HCEC 1CT (cell line): ENCODE results near the gene EPS8L1.
A peak's percentile ranks its signal among the peaks of the same experiment; 100 is the strongest.
"Not testable (repeated sequence)": the region's sequence is repeated elsewhere in the genome, so short reads cannot be mapped to it uniquely, and the experiment has no call there.

ENCODE experiments used
- DNase-seq: peaks from one replicate; pipeline ENCODE4 v3.0.0-alpha.2; 2017

The EPS8L1 gene

DNA sequence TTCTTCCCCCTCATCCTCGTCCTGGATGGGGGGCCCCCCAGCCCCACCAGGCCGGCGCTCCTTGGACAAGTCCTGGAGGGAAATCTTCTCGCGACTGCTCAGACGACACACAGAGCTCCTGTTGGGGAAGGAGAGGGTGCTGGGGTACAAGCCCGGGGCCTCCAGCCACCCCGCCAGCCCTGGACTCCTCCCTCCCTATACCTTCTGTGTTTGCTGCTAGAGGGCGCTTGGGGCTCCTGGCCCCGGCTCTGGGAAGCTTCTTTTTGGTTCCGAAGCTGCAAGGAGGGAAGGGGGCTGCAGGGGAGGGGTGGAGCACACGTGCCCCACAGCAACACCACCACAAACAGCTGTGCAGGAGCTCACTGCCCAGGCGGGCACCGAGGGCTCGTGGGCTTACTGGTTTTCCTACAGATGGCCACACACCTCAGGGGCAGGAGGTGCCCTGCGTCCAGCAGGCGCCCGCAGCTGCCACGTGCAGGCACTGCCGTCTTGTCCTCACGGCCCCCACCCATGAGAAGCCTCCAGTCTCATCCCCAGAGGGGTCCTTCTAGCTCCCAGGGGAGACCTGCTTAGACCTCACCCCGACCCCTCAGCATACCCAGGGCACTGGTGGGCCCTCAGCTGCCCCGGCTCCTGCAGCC, 20.5 kb downstream of the EPS8L1 start:
- DNase-seq, result no peak

DNA sequence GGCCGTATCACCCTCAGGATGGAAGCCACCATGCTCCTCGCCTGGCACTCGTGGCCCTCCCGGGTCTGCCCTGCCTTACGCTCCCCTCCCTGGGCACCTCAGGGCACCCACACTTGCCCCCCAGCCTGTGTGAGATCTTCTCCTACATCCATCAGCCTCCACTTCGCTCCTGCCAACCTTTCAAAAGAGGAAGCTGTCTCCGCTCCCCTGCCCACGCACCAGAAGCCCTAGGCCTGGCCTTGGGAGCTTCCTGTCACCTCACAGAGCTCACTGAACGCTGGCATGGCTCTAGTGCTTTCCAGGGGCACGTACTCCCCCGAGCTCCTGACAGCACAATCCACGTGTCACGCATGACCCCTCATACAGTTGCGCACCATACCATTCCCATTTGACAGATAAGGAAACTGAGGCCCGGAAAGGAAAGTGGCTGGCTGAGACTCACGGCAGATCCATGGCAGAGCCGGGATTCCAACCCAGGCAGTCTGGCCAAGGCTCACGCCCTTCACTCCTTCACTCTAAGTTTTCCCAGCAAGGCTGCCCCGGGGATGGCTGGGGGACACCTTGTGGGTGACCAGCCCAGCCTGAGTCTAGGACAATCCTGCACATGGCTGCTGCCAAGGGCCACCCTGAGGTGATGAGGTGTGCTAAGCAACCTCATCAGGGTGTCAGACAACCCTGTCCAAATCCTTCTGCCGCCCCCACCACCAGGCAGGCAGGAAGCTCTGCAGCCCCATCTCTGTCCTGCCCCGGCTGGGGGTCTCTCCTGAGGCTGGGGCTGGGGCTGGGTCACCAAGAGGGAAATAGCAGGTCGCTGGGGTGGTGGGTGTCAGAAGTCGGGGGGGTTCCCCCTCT, 22.4 kb downstream of the EPS8L1 start:
- DNase-seq, result no peak

DNA sequence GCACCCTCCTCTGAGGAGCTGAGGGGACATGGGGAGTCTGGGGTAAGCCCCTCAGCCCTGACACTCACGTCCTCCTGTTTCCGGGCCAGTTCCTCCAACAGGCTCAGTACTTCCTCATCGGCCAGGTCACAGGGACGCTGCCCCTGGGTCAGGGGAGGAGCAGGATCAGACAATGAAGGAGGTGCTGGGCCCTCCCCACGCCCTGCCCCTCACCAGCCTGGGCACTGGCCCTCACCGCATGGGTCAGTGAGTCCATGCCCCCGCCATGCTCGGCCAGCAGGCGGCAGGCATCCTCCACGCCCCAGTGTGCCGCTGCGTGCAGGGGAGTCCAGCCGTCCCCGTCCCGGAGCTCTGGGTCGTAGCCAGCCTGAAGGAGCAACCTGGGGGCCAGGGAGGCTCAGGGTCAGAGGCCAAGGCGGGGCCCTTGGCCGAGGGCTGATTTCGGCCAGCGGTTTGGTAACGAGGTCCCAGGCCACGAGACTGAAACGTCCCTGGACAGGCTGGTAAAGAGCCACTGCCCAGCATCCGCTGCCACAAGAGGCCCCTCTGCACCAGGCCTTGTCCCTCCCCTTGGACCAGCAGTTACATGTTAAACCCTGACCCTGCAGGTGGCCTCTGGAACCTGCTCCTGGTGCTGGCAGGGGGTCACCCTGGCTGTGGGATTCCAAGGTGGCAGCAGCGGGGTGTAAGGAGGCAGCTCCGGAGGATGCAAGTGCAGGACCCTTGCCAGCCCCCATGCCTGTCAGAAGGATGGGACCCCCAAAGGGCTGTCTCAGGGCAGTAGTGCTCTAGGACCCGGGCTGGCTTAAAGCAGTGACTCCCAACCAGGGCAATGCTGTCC, 23.3 kb downstream of the EPS8L1 start:
- DNase-seq, result no peak

DNA sequence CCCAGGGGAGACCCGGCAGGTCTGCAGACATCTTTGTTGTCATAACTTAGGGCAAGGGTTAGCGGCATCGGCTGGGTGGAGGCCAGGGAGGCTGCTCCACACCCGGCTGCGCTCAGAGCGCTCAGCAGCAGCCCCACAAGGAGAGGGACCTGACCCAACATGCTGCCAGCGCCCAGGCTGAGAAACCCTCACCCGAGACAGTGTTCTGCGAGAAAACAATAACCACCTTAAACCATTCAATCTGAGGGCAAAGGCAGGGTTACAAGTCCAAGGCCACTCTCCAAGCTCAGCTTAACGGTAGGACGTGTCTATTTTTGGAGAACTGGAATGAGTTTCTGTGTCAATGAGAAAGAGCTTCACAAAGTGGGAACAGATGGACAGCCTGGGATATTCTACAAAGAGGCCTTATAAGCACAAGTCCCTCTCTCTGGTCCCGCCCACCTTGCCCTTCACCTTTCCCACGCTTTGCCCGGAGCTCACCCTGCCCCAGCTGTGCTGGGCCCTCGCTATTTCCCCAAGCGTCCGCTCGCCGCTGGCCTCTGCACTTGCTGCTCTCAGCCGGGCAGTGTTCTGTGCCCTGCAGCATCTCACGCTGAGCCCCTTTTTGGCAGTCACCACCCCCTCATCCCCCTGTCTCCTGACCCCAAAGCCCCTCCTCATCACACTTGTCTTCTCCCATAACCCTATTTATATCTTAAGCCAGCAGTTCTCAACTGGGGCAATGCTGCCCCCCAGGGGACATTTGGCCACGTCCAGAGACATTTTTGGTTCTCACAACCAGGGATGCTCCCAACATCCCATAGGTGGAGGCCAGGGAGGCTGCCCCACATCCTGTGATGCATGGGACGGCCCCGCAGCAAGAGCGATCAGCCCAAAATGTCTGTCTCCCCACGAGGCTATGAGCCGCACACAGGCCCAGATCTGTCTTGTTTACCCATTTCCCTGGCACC, 24.2 kb downstream of the EPS8L1 start:
- no peak for DNase-seq

DNA sequence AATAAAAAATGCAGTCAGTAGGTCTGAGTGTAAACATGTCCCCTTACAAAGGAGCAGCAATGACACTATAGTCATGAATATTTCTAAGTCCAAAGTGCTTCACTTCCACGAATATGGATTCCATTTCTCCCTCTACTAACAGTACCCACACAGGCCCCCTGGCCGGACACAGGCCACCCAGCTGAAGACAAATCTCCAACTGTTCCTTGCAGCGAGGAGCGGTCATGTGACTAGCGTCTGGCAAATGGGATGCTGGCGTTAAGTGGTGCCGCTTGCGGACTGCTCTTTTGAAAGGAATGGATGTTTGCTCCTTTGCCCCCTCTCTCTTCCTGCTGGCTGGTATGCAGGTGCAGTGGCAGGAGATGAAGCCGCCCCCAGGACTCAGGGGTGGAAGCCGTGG, 25.6 kb downstream of the EPS8L1 start:
- no peak for DNase-seq

DNA sequence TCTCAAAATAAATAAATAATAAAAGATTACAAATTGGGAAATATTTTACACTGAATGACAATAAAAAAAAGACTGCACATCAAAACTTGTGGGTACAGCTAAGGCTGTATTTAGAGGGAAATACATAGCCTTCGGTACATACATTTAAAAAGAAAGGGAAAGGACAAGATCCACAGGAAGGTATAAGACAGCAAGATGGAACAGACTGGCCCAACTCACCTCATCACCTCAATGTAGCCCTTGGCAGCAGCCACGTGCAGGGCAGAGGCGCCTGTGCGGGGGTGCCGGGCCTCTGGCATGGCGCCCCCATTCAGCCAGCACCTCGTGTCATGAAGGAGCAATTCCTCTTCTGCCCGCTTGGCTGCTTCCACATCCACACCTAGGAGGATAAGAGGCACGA, 27.5 kb downstream of the EPS8L1 start:
- no peak for DNase-seq

DNA sequence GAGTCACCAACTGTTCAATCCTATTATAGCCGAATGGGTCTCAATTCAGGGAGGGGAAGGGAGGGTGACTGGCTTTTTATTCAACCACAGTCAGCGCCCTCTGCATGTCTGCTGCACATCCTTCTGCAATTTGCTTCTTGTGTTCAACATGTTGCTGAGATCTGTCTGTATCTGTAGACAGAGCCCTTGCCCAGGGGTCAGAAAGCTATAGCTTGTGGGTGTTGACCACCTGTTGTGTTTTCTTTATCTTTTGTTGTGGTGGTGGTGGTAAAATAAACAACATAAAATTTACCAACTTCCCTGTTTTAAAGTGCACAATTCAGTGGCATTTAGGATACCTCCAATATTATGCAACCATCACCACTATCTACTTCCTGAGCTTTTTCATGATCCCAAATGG, 29.6 kb downstream of the EPS8L1 start:
- DNase-seq, result no peak

DNA sequence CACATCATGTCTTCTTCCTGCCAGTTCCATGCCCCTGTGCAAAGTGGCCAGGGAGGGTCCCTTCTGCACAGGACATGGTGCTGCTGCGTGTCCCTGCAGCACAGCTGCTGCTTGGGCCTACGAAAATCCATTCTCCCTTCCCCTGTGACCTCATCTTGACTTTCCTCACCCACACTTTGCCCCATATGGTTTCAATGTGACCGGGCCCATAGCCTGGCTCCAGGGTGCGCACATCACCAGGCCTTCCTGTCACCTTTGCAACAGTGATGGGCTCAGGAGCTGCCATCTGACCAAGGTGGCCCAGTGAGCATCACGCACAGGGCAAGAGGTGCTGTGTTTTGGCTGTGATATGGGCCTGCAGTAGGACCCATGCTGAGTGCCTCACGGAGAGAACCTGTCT, 30.9 kb downstream of the EPS8L1 start:
- DNase-seq, result no peak

DNA sequence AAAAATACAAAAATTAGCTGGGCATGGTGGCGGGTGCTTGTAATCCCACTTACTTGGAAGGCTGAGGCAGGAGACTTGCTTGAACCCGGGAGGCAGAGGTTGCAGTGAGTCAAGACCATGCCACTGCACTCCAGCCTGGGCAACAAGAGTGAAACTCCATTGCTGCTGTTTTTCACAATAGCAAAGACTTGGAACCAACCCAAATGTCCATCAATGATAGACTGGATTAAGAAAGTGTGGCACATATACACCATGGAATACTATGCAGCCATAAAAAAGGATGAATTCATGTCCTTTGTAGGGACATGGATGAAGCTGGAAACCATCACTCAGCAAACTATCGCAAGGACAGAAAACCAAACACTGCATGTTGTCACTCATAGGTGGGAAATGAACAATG, 31.6 kb downstream of the EPS8L1 start:
- not testable (repeated sequence) for DNase-seq

DNA sequence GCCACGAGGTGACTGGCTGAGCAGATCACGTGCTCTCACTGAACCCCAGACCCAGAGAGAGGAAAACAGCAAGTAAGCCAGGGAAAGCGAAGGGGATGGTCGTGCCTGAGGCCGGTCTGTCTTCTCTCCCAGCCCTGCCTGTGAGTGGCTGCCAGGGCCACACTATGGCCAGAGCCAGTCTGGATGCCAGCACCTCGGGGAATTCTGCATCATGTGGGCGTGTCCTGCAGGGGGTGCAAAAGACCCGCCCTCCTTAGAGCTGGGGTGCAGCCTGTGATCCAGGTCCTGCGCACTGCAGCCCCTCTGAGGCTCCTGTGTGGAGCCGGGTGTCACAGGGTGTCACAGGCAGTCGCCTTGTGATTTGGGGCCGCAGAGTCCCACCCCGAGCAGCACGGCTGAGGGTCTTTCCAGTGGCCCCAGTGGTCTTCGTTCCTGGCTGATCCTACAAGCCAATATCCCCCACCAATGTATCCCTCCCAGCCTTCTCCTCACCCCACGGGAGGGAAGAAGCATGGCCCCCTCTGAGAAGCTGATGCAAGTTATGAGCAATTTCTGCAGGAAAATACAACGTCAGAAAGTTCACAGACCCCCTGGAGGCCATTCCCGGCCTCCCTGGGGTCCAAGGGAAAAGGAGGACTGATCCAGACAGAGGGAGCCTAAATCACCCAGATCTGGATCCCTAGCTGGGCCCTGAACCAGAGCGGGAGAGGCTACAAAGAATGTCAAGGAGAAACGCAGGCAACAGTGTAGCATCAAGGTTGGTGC, 34.0 kb downstream of the EPS8L1 start:
- no peak for DNase-seq

DNA sequence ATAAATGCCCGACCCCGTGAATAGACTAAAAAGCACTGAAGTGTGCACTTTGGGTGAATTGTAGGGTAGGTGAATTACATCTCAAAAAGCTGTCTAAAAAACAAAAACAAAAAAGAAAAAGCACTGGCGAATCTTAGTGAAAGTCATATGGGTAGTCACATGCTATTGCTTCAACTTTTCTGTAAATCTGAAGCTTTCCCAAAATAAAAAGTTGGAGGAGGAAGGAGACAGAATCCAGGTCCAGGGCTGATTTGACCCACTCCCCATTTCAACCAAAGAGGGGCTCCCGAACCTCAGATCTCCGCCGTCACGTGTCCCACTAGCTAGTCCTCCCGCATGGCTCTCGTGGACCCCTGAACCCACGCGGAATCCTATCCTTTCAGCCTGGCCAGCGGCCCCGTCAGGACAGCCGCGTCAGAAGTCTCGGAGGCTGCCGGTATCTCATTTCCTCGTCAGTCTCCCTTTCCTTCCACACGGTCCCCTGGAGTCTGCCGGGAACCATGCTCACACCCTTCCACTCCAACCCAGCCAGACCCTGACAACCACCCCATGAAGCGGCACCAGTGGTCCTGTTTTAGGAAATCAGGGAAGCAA, 35.7 kb downstream of the EPS8L1 start:
- no peak for DNase-seq

DNA sequence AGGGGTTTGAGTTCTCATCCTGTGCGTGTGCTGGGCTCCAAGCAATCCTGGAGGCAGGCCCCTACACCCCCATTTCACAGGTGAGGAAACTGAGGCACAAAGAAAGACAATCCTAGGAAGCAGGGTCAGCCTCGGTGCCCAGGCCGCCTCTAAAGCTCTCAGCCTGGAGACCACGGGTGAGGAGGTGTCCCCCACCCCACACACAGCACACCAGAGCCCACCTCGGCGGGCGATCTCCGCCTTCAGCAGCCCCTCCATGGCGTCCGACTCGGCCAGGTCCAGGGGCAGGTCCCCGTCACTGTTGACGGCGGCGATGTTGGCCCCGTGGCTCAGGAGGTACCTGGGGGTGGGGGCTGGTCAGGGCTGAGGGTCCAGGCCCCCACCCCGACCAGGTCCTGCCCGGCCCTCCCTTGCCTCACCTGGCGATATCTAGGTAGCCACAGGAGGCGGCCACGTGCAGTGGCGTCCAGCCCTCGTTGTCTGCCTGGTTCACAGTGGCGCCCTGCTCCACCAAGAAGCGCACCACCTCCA, 36.6 kb downstream of the EPS8L1 start:
- no peak for DNase-seq

DNA sequence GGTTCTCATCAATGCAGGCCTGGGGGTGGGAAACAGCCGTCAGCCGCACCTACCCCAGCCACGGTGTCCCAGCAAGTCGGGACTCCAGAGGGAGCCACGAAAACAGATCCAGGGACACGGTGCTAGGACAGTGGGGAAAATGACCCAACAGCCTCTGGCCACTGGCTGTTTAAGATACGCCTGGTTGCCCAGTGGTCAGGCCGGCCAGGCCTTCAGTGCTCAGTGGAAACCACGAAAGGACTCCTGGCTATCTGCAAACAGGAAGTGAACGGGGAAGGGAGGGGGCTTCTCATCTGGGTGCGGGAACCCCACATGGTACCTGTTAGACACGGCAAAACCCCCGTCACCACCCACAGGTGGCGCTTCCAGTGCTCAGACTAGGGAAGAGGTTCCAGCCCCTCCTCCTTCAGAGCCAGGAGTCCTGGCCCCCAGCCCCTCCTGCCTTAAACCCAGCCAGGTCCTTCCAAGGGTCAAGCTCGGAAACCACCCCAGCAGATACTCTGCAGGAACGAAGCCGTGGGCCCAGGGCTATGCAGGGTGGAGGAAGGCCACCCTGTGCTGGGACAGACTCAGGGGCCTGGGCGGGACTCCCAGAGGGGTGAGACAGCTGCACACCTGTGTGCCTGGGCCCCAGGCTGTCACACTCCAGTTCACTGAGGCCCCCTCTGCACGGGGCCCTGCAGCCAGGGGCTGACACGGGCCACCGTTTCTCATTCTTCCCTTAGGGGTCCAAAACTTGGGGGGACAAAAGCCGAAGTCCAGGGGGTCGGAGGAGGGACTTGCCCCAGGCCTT, 37.3 kb downstream of the EPS8L1 start:
- no peak for DNase-seq

DNA sequence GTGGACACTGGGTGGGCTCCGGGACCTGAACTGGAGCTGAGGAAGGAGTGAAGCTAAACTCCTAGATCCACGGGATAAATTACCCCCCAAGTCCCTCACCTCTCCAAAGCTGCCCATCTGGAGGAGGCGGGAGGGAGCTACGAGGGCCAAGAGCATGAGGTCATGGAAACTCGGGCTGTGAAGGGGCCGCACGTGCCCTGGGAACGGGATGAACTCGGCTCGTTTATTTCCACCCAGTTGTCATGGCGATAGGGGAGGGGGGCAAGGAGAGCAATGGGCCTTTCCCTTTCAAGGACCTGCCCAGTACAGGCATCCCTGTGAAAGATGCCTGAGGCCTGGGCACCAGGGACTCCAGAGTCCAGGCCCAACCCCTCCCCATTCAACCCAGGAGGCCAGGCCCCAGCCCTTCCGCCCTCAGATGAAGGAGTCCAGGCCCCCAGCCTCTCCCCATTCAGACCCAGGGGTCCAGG, 37.9 kb downstream of the EPS8L1 start:
- DNase-seq, result peak; percentile 63

DNA sequence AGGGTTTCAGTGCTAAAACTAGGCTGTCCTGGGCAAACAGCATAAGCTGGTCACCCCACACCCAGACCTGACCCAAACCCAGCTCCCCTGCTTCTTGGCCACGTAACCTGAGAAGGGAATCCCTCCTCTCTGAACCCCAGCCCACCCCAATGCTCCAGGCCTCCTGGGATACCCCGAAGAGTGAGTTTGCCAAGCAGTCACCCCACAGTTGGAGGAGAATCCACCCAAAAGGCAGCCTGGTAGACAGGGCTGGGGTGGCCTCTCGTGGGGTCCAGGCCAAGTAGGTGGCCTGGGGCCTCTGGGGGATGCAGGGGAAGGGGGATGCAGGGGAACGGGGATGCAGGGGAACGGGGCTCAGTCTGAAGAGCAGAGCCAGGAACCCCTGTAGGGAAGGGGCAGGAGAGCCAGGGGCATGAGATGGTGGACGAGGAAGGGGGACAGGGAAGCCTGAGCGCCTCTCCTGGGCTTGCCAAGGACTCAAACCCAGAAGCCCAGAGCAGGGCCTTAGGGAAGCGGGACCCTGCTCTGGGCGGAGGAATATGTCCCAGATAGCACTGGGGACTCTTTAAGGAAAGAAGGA, 39.0 kb downstream of the EPS8L1 start:
- no peak for DNase-seq

DNA sequence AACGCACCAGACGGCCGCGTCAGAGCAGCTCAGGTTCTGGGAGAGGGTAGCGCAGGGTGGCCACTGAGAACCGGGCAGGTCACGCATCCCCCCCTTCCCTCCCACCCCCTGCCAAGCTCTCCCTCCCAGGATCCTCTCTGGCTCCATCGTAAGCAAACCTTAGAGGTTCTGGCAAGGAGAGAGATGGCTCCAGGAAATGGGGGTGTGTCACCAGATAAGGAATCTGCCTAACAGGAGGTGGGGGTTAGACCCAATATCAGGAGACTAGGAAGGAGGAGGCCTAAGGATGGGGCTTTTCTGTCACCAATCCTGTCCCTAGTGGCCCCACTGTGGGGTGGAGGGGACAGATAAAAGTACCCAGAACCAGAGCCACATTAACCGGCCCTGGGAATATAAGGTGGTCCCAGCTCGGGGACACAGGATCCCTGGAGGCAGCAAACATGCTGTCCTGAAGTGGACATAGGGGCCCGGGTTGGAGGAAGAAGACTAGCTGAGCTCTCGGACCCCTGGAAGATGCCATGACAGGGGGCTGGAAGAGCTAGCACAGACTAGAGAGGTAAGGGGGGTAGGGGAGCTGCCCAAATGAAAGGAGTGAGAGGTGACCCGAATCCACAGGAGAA, 39.9 kb downstream of the EPS8L1 start:
- no peak for DNase-seq

DNA sequence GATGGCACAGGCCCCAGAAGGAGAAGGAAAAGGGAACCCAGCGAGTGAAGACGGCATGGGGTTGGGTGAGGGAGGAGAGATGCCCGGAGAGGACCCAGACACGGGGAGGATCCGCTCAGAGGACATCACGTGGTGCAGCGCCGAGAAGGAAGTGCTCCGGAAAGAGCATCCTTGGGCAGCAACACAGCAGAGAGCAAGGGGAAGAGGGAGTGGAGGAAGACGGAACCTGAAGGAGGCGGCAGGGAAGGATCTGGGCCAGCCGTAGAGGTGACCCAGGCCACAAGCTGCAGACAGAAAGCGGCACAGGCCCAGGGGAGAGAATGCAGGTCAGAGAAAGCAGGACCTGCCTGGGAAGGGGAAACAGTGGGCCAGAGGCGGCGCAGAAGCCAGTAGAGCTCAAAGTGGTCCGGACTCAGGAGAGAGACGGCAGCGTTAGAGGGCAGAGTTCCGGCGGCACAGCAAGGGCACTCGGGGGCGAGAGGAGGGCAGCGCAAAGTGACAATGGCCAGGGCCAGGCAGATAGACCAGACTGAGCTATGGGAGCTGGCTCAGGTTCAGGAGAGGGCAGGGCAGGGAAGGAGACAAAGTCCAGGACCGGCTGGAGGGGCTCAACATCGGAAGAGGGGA, 40.7 kb downstream of the EPS8L1 start:
- DNase-seq, result peak; percentile 66

DNA sequence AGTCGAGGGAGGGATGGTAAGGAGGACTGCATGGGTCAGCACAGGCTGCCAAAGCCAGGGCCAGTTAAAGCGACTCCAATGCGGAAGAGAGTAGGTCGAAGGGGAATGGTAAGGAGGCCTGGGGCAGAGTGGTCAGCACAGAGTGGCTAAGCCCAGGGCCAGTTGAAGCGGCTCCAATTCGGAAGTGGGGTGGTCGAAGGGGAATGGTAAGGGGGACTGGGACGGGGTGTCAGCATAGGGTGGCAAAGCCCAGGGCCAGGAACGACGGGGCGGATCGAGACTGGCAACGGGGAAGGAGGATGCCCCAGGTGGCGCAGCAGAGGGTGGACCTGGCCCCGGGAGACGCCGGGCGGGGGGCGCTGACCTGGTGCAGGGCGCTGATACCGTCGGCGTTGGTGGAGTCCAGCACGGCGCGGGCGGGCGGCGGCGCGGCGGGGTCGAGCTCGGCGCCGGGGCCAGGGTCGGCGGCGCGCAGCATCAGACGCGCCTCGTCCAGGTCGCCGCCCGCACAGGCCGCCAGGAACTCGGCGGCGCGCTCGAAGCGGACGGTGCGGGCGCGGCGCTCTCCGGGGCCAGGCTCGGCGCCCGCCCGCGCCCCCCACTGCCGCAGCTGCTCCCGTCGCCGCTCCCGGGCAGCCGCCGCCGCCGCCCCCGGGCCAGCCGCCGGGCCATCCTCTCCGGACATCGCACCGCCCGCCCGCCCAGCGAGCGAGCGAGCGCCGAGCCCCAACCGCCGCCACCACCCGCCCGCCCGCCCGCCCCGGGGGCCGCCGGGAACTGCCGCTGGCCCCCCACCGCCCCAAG, 41.4 kb downstream of the EPS8L1 start, which contains the start of gene PPP1R12C:
TSS of gene PPP1R12C (minus strand) at position 779 of the 804 bp plus-strand sequence. CDS start at position 685, 94 bp downstream.
- DNase-seq, result no peak
